K562 (cell line): ENCODE data around the gene RAI1. TPM values are rescaled to one million over a fixed set of nuclear protein-coding genes. Genes with fewer than 3 reads are reported as not detected.

Experiments used
- ESRRB ChIP-seq: fragments of 250-450 bp; sonication (Bioruptor Pico); IDR thresholded peaks from 2 replicates; pipeline ENCODE4 v1.5.0; 2020; ENCODE audit warnings: mild to moderate bottlenecking, moderate library complexity, borderline replicate concordance
- KHSRP ChIP-seq: fragments of 450-650 bp; IDR thresholded peaks from 2 replicates; pipeline ENCODE4 v1.6.1; 2017
- MEF2A ChIP-seq: IDR thresholded peaks from 2 replicates; pipeline ENCODE4 v1.6.1; 2011; ENCODE audit warnings: low read depth, mild to moderate bottlenecking, low read length, moderate library complexity; ENCODE audit not compliant: control insufficient read depth
- NR2C2 ChIP-seq, 2 experiments: fragments of 200-800 bp in 1 of 2; sonication (Bioruptor generic) in 1 of 2; sonication (generic) in 1 of 2; formaldehyde crosslinking in 1 of 2; IDR thresholded peaks; 2 replicates each; pipeline versions ENCODE4 v1.6.1 to v1.8.0; 2016 to 2022; ENCODE audit warnings: mild to moderate bottlenecking in 1 of 2, missing compliant biosample characterization in 1 of 2, missing genetic modification characterization in 1 of 2, missing genetic modification reagents in 1 of 2
- PHF20 ChIP-seq: fragments of 450-650 bp; IDR thresholded peaks from 2 replicates; pipeline ENCODE4 v1.6.1; 2018; ENCODE audit not compliant: partially characterized antibody
- SIRT6 ChIP-seq: IDR thresholded peaks from one replicate; pipeline ENCODE4 v1.6.1; 2012; ENCODE audit warnings: low read depth, mild to moderate bottlenecking, control low read depth, inconsistent platforms, low read length, moderate library complexity
- SMAD2 ChIP-seq: fragments of 150-350 bp; IDR thresholded peaks from 2 replicates; pipeline ENCODE4 v1.6.1; 2014; ENCODE audit warnings: low read depth, mild to moderate bottlenecking, low read length
- SMARCA4 ChIP-seq: fragments of 450-650 bp; IDR thresholded peaks from 2 replicates; pipeline ENCODE4 v1.6.1; 2016
- SMARCC2 ChIP-seq: fragments of 450-650 bp; IDR thresholded peaks from 2 replicates; pipeline ENCODE4 v1.6.1; 2017; ENCODE audit warnings: antibody characterized with exemption, moderate library complexity, mild to moderate bottlenecking, low read depth
- ZNF224 ChIP-seq: sonication (generic); formaldehyde crosslinking; IDR thresholded peaks from 2 replicates; pipeline ENCODE4 v1.8.0; 2022; ENCODE audit warnings: mild to moderate bottlenecking, missing genetic modification reagents
- ZNF239 ChIP-seq: fragments of 250-450 bp; sonication (Bioruptor Pico); IDR thresholded peaks from 2 replicates; pipeline ENCODE4 v1.4.0; 2020; ENCODE audit warnings: mild to moderate bottlenecking
- ZNF263 ChIP-seq: sonication (generic); formaldehyde crosslinking; IDR thresholded peaks from 2 replicates; pipeline ENCODE4 v1.8.0; 2022; ENCODE audit warnings: mild to moderate bottlenecking, missing genetic modification reagents, borderline replicate concordance
- ZNF282 ChIP-seq: sonication (generic); formaldehyde crosslinking; IDR thresholded peaks from 2 replicates; pipeline ENCODE4 v1.8.1; 2023; ENCODE audit warnings: missing genetic modification reagents
- ZNF316 ChIP-seq: fragments of 450-650 bp; IDR thresholded peaks from 2 replicates; pipeline ENCODE4 v1.6.1; 2016
- polyA plus RNA-seq, 8 experiments: library from polyadenylated mRNA; depleted of rRNA in 4 of 8; stranded (reverse) in 5 of 8; unstranded in 3 of 8; fragments of >200 nt; fragmentation: Nextera tagmentation in 2 of 8; fragmentation: Illumina TruSeq in 1 of 8; extraction: Ambion mirVana in 2 of 8; extraction: Trizol in 1 of 8; gene quantifications; 2 replicates each; pipeline versions ENCODE4 v1.2.1 to v1.2.3, GENCODE V29; 2011 to 2014; ENCODE audit warnings: inconsistent platforms in 1 of 8, missing spikeins in 1 of 8
- total RNA-seq, 7 experiments: library from RNA; depleted of rRNA in 6 of 7; stranded (reverse); fragments of >200 nt in 6 of 7; fragmentation: Illumina TruSeq in 2 of 7; extraction: Trizol in 2 of 7; gene quantifications; 2 replicates each; pipeline versions ENCODE4 v1.2.1 to v1.2.3, GENCODE V29; 2011 to 2021; ENCODE audit warnings: low replicate concordance in 1 of 7
- TF ChIP-seq, protein P1 (sequence below): fragments of 450-650 bp; IDR thresholded peaks from 2 replicates; pipeline ENCODE4 v1.6.1; 2016; ENCODE audit warnings: low read depth
- TF ChIP-seq, protein P2 (sequence below): sonication (generic); formaldehyde crosslinking; IDR thresholded peaks from 2 replicates; pipeline ENCODE4 v1.8.0; 2022; ENCODE audit warnings: mild to moderate bottlenecking, missing genetic modification reagents

RAI1 gene
- total and polyA plus RNA-seq, 9 of the 15 experiments (the other 6 are each of a cell fraction or from before 2014, with no cell fraction given): 0.68 to 19.9 (median 5.5) TPM

GRCh38 chr17:17812211-17813054 lies 131.2 kb downstream of the RAI1 start (continued):
- TF ChIP-seq, protein P1, sequence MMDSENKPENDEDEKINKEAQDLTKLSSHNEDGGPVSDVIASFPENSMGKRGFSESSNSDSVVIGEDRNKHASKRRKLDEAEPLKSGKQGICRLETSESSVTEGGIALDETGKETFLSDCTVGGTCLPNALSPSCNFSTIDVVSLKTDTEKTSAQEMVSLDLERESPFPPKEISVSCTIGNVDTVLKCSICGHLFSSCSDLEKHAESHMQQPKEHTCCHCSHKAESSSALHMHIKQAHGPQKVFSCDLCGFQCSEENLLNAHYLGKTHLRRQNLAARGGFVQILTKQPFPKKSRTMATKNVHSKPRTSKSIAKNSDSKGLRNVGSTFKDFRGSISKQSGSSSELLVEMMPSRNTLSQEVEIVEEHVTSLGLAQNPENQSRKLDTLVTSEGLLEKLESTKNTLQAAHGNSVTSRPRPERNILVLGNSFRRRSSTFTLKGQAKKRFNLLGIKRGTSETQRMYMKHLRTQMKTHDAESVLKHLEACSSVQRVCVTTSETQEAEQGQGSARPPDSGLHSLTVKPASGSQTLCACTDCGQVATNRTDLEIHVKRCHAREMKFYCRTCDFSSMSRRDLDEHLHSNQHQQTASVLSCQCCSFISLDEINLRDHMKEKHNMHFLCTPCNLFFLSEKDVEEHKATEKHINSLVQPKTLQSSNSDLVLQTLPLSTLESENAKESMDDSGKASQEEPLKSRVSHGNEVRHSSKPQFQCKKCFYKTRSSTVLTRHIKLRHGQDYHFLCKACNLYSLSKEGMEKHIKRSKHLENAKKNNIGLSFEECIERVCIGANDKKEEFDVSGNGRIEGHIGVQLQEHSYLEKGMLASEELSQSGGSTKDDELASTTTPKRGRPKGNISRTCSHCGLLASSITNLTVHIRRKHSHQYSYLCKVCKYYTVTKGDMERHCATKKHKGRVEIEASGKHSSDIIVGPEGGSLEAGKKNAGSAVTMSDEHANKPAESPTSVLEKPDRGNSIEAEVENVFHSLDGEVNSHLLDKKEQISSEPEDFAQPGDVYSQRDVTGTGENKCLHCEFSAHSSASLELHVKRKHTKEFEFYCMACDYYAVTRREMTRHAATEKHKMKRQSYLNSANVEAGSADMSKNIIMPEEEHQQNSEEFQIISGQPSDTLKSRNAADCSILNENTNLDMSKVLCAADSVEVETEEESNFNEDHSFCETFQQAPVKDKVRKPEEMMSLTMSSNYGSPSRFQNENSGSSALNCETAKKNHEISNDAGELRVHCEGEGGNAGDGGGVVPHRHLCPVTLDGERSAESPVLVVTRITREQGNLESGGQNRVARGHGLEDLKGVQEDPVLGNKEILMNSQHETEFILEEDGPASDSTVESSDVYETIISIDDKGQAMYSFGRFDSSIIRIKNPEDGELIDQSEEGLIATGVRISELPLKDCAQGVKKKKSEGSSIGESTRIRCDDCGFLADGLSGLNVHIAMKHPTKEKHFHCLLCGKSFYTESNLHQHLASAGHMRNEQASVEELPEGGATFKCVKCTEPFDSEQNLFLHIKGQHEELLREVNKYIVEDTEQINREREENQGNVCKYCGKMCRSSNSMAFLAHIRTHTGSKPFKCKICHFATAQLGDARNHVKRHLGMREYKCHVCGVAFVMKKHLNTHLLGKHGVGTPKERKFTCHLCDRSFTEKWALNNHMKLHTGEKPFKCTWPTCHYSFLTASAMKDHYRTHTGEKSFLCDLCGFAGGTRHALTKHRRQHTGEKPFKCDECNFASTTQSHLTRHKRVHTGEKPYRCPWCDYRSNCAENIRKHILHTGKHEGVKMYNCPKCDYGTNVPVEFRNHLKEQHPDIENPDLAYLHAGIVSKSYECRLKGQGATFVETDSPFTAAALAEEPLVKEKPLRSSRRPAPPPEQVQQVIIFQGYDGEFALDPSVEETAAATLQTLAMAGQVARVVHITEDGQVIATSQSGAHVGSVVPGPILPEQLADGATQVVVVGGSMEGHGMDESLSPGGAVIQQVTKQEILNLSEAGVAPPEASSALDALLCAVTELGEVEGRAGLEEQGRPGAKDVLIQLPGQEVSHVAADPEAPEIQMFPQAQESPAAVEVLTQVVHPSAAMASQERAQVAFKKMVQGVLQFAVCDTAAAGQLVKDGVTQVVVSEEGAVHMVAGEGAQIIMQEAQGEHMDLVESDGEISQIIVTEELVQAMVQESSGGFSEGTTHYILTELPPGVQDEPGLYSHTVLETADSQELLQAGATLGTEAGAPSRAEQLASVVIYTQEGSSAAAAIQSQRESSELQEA: no peak
- TF ChIP-seq SMARCC2 (no peak), SIRT6 (no peak), KHSRP (no peak), SMAD2 (no peak), ZNF239 (CRISPR knock-in tag) (no peak), NR2C2 (CRISPR knock-in tag; IDR thresholded peaks at IDR 0.05) (peak; percentile 70; the same call in 1 of the 2 replicates), NR2C2 (tag; IDR thresholded peaks at IDR 0.05) (peak; percentile 64), ESRRB (no peak), PHF20 (no peak), ZNF263 (CRISPR knock-in tag) (no peak), ZNF224 (no peak), MEF2A (no peak), ZNF282 (CRISPR knock-in tag) (no peak), SMARCA4 (no peak), ZNF316 (no peak)
- TF ChIP-seq, protein P2, sequence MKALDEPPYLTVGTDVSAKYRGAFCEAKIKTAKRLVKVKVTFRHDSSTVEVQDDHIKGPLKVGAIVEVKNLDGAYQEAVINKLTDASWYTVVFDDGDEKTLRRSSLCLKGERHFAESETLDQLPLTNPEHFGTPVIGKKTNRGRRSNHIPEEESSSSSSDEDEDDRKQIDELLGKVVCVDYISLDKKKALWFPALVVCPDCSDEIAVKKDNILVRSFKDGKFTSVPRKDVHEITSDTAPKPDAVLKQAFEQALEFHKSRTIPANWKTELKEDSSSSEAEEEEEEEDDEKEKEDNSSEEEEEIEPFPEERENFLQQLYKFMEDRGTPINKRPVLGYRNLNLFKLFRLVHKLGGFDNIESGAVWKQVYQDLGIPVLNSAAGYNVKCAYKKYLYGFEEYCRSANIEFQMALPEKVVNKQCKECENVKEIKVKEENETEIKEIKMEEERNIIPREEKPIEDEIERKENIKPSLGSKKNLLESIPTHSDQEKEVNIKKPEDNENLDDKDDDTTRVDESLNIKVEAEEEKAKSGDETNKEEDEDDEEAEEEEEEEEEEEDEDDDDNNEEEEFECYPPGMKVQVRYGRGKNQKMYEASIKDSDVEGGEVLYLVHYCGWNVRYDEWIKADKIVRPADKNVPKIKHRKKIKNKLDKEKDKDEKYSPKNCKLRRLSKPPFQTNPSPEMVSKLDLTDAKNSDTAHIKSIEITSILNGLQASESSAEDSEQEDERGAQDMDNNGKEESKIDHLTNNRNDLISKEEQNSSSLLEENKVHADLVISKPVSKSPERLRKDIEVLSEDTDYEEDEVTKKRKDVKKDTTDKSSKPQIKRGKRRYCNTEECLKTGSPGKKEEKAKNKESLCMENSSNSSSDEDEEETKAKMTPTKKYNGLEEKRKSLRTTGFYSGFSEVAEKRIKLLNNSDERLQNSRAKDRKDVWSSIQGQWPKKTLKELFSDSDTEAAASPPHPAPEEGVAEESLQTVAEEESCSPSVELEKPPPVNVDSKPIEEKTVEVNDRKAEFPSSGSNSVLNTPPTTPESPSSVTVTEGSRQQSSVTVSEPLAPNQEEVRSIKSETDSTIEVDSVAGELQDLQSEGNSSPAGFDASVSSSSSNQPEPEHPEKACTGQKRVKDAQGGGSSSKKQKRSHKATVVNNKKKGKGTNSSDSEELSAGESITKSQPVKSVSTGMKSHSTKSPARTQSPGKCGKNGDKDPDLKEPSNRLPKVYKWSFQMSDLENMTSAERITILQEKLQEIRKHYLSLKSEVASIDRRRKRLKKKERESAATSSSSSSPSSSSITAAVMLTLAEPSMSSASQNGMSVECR (CRISPR knock-in tag): 0 out of 2 replicates have a peak, but pooled peaks have one; percentile 35
